NCI-H2107 (cell line): ENCODE measurements around the gene BIRC3.

Source experiments
- DNase-seq: peaks from one replicate; lab custom pipeline; 2025; lab: John Stamatoyannopoulos, UW

BIRC3 gene

DNA sequence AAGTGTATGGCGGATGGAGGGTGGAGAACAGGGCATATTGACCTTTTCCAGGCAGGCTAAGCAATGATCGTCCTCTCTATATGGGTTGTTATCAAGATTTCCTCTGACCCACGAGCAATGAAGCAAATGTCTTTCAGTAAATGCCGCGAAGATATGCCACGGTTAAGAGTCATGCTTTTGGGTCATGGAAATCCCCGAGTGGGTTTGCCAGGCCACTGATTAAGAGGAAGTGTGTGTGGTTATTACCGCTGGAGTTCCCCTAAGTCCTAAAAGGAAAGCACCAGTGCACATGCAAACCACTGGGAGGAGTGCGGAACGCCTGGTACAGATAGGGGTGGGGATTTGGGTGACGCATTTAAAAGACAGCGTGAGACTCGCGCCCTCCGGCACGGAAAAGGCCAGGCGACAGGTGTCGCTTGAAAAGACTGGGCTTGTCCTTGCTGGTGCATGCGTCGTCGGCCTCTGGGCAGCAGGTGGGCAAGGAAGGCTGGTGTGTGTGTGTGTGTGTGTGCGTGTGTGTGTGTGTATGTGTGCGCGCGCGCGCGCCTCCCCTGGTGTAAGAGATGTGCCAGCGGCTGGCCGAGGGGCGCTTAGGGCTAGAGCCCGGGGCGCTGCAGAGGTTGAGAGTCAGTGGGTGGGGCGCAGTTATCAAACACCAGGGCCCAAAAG, at the start of gene BIRC3:
TSS of gene BIRC3 (plus strand) at position 386 of the 669 bp plus-strand sequence. CDS start 7,026 bp downstream, outside the sequence.
- peak; percentile 80 for DNase-seq

- DNase-seq, result no peak
Measured at GRCh38 chr11:102267609-102268008, 49.7 kb upstream of the BIRC3 start.

- DNase-seq, result peak; percentile 83
Measured at GRCh38 chr11:102268083-102268984, 49.0 kb upstream of the BIRC3 start.

DNA sequence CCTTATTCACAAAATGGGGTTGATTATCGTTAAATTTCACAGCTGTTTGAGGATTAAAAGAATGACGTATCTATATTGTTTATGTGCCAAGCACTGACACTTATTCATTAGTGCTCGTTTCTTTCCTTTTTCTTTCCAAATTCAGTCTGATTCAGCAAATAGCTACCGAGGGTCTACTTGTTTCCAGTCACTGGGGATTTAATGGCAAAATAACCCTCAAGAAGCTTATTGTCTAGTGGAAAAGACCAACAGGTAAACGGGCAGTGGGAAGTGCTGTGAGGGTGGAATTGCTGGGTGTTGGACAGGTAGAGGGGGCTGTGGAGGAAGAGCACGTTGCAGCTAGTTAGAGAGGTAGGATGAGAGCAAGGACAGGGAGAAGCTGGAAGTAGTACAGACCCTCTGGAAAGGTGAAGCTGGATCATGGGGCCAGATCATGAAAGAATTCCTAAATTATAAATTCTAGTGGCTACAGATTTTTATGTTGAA, 48.3 kb upstream of the BIRC3 start:
- no peak for DNase-seq

- DNase-seq, result no peak
Measured at GRCh38 chr11:102269927-102270326, 47.4 kb upstream of the BIRC3 start.

- DNase-seq, result no peak
Measured at GRCh38 chr11:102272047-102272824, 45.0 kb upstream of the BIRC3 start.

DNA sequence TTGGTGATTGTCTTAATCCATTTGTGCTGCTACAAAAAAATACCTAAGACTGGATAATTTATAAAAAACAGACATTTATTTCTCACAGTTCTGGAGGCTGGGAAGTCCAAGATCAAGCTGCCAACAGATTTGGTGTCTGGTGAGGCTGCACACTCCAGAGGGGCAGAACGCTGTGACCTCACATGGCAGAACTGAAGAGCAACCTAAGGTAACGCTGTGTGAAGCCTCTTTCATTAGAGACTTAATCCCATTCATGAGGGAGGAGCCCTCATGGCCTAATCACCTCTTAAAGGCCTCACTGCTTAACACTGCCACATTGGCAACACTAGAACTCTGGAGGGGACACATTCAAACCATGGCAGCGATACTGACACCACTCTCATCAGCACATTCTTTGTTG, 42.7 kb upstream of the BIRC3 start:
- DNase-seq, result no peak

GRCh38 chr11:102276362-102276761, 40.9 kb upstream of the BIRC3 start:
- DNase-seq, result no peak

- DNase-seq, result no peak
Measured at GRCh38 chr11:102276783-102277182, 40.5 kb upstream of the BIRC3 start.

DNA sequence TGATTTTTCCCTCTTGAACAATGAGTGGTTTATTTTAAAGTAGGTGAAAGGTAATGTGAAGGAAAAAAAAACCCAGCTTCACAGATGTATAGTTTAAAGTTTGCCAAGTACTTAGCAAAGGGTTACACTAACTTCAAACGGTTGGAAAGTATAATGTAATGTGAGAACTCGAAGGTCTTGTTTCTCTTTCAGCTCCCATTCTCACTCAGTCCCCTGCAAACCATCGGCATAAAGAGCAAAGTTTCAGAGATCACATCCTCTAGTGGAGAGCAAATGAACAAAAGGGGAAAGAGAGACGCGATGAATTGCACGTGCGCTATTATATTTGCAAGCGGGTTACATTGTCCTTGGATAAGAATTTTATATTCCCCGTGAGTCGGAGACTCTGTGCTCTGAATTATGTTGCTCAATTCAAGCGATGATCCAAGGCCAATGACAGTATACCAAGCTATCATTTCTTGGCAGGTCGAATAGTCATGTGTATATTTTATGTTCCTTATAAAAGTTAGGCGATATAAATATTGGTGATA, 37.6 kb upstream of the BIRC3 start:
- DNase-seq, result peak; percentile 16

GRCh38 chr11:102280245-102280833, 36.9 kb upstream of the BIRC3 start:
- no peak for DNase-seq

GRCh38 chr11:102283116-102283485, 34.2 kb upstream of the BIRC3 start:
- no peak for DNase-seq

DNA sequence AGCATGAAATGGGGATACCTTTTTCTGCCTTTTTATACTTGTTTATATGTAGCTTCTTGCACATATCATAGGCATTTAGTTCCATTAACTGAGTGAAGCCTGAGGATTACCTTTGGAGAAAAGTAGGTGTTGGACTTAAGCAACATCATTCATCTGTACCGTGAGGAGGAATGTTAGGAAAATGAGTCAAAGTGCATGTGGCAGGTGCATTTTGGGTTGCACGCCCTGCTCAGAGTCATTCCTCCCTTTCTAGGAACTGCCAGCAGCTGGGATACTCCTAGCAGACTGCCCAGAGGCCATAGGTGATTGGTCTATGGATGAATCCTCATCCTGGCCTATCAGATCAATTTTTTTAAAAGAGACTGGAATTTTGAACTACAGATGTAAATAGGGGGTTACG, 33.3 kb upstream of the BIRC3 start:
- DNase-seq, result no peak

- DNase-seq, result no peak
Measured at GRCh38 chr11:102286292-102286691, 31.0 kb upstream of the BIRC3 start.

DNA sequence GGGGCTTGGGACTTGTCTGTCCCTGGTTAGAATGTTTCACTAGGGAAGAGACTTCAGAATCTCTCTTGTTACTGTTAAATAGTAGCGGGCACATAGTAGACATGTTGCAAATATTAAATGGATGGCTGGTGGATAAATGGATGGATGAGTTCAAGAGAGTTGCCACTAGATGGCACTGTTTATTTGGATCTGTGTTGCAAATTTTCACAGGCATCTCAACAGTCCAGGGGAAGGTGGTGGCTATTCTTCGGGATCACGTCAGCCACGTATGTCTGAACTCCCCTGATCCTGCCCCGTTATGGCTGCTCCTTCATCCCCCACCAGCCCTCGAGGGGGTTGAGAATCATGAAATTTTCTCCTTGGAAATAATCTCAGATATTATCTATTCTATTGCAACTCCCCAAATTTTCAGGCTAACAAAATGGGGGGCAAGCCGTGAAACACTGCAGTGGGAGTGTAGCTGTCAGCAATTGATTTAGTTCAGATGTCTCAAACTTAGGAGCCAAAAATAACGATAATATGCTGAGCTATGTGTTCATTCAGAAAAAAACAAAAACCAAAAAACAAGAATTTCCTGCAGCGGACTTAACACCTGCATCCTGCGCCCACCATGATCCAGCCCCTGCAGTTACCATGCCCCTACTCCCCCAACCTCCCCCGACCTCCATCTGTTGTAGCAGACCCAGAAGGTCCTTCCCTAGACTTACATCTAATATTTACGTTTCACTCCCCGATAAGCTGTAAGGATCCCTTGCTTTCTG, 29.1 kb upstream of the BIRC3 start:
- DNase-seq, result peak; percentile 63

DNA sequence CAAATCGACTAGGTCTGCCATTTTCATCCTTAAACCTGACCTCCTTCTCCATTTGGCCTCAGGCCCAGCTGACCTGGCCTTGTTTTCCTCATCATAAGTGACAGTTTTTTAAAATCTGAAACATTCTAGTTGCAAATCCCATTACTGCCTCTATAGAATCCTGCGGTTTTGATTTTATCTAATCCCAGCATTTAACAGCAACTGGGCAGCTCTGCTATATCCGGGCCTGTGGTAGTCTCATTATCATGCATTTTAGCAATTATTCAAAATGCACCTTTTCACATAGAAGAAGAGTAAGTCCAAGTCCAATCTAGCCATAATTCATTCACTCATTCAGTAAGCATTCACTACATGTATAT, 28.6 kb upstream of the BIRC3 start:
- no peak for DNase-seq

GRCh38 chr11:102289592-102289991, 27.7 kb upstream of the BIRC3 start:
- no peak for DNase-seq

DNA sequence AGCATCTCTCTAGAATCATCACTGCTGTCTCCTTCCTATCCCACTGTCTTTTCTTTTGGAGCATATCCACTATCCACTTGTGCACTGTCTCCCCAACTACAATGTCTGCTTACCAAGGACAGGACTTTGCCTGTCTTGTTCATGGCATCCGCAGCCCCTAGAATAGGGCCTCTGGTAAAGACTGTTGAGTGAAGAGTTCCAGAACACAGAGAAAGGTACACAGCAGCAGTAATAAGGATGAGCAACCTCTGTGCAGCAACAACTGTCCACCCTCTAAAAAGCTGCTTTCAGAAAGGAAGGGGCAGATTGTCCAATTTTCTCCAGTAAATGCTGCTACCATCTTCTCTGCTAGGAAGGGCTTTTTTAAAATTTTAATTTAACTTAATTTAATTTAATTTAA, 25.5 kb upstream of the BIRC3 start:
- no peak for DNase-seq

GRCh38 chr11:102292933-102293332, 24.4 kb upstream of the BIRC3 start:
- no peak for DNase-seq

- DNase-seq, result no peak
Measured at GRCh38 chr11:102293873-102294601, 23.2 kb upstream of the BIRC3 start.
